ENCODE measurements around the gene GPRIN2. TPM values are rescaled to one million over a fixed set of nuclear protein-coding genes. Genes with fewer than 3 reads are reported as not detected.

The GPRIN2 gene
- total RNA-seq, 3 donors from 2014 or later: 17.2 to 58.7 (median 40.7) TPM

GRCh38 chr10:46517541-46517940 lies 38.9 kb downstream of the GPRIN2 start:
- H3K36me3 ChIP-seq (ENCODE audit: low read depth): no peaks in the 10 kb centered on the region
- H3K4me1 ChIP-seq (ENCODE audit: low read depth): peaks cover 6% of the 10 kb centered on the region
- H3K9me3 ChIP-seq: no peaks in the 10 kb centered on the region
- intact Hi-C loops (cut with DNase I, micrococcal nuclease): no loop called here
- DNase-seq (no peak), ATAC-seq (no peak)
- no peak overlapping the region for H3K4me3 ChIP-seq
- no peak for TF ChIP-seq CTCF (IDR thresholded peaks at IDR 0.05)

GRCh38 chr10:46516660-46517416 lies 39.6 kb downstream of the GPRIN2 start:
- peak; percentile 72 for ATAC-seq

GRCh38 chr10:46515793-46516192 lies 40.7 kb downstream of the GPRIN2 start:
- Histone ChIP-seq H3K9me3 (no peaks in the 10 kb centered on the region), H3K4me3 (no peak overlapping the region), H3K4me1 (ENCODE audit: low read depth) (peaks cover 6% of the 10 kb centered on the region), H3K36me3 (ENCODE audit: low read depth) (no peaks in the 10 kb centered on the region)
- ATAC-seq: no peak
- peak in 1 of 3 donors; percentile 2 for DNase-seq
- no peak for TF ChIP-seq CTCF (IDR thresholded peaks at IDR 0.05)
- intact Hi-C loops (cut with DNase I, micrococcal nuclease): no loop called here

More at GRCh38 chr10:46516660-46517416, 39.6 kb downstream of the GPRIN2 start:
- Histone ChIP-seq H3K4me1 (ENCODE audit: low read depth) (peaks cover 6% of the 10 kb centered on the region), H3K9me3 (no peaks in the 10 kb centered on the region), H3K4me3 (no peak overlapping the region), H3K36me3 (ENCODE audit: low read depth) (no peaks in the 10 kb centered on the region)
- TF ChIP-seq CTCF (IDR thresholded peaks at IDR 0.05): no peak
- peak in 1 of 3 donors; percentile 13 for DNase-seq
- intact Hi-C loops (cut with DNase I, micrococcal nuclease): no loop called here

GRCh38 chr10:46515366-46515765 lies 41.1 kb downstream of the GPRIN2 start:
- TF ChIP-seq CTCF (IDR thresholded peaks at IDR 0.05): no peak
- DNase-seq (no peak), ATAC-seq (no peak)
- intact Hi-C loops (cut with DNase I, micrococcal nuclease): no loop called here
- H3K36me3 ChIP-seq (ENCODE audit: low read depth): no peaks in the 10 kb centered on the region
- H3K4me1 ChIP-seq (ENCODE audit: low read depth): peaks cover 6% of the 10 kb centered on the region
- no peak overlapping the region for H3K4me3 ChIP-seq
- H3K9me3 ChIP-seq: no peaks in the 10 kb centered on the region

- H3K36me3 ChIP-seq (ENCODE audit: low read depth): no peaks in the 10 kb centered on the region
Measured at GRCh38 chr10:46514899-46515298, 41.6 kb downstream of the GPRIN2 start.

More at GRCh38 chr10:46514899-46515298, 41.6 kb downstream of the GPRIN2 start:
- ATAC-seq: no peak
- TF ChIP-seq CTCF (IDR thresholded peaks at IDR 0.05): no peak
- Histone ChIP-seq H3K9me3 (no peaks in the 10 kb centered on the region), H3K4me1 (ENCODE audit: low read depth) (peaks cover 6% of the 10 kb centered on the region), H3K4me3 (no peak overlapping the region)
- intact Hi-C loops (cut with DNase I, micrococcal nuclease): no loop called here
- DNase-seq: no peak
